Hepatocyte (in vitro differentiated cells): ENCODE results near the gene SERTAD1.

Source experiments
- EZH2 ChIP-seq: fragments of 200-600 bp; sonication (generic); IDR thresholded peaks from 2 replicates; pipeline ENCODE4 v1.6.1; 2016; ENCODE audit warnings: antibody characterized with exemption, mild to moderate bottlenecking, borderline replicate concordance
- EZH2phosphoT487 ChIP-seq: fragments of 200-600 bp; sonication (generic); IDR thresholded peaks from one replicate; pipeline ENCODE4 v1.6.1; 2018; ENCODE audit warnings: antibody characterized with exemption, mild to moderate bottlenecking, low read depth, moderate library complexity; ENCODE audit not compliant: unreplicated experiment, severe bottlenecking
- TF ChIP-seq, protein P1 (sequence below): fragments of 200-600 bp; sonication (generic); IDR thresholded peaks from 2 replicates; pipeline ENCODE4 v1.5.1; 2016; ENCODE audit warnings: antibody characterized with exemption, mild to moderate bottlenecking; ENCODE audit not compliant: poor library complexity

DNA sequence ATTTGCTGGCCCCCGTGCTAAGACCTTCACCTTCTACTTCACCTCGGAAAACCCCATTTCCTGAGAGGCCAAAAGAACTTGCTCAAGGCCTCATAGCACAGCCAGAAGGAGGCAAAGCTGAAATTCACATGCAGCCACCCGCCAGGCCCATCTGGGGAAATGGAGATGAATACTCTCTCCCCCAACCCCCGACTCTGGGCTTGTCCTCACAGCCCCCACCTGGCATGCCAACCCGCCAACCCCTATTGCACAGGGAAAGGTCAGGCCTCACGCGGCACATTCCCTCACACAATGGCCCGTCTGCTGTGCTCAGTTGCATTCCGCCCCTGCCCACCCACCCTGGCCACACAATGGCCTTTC lies 15.8 kb downstream of the SERTAD1 start:
- TF ChIP-seq EZH2phosphoT487 (no peak), EZH2 (no peak)
- TF ChIP-seq, protein P1, sequence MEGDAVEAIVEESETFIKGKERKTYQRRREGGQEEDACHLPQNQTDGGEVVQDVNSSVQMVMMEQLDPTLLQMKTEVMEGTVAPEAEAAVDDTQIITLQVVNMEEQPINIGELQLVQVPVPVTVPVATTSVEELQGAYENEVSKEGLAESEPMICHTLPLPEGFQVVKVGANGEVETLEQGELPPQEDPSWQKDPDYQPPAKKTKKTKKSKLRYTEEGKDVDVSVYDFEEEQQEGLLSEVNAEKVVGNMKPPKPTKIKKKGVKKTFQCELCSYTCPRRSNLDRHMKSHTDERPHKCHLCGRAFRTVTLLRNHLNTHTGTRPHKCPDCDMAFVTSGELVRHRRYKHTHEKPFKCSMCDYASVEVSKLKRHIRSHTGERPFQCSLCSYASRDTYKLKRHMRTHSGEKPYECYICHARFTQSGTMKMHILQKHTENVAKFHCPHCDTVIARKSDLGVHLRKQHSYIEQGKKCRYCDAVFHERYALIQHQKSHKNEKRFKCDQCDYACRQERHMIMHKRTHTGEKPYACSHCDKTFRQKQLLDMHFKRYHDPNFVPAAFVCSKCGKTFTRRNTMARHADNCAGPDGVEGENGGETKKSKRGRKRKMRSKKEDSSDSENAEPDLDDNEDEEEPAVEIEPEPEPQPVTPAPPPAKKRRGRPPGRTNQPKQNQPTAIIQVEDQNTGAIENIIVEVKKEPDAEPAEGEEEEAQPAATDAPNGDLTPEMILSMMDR: no peak
